ENCODE measurements around the gene POLR1C.
"Not testable (repeated sequence)": the region's sequence is repeated elsewhere in the genome, so short reads cannot be mapped to it uniquely, and the experiment has no call there.

POLR1C gene

GRCh38 chr6:43493833-43494232 lies 23.1 kb upstream of the POLR1C start:
- no peak for DNase-seq

- DNase-seq = no peak
Observed at GRCh38 chr6:43494321-43494720, 22.6 kb upstream of the POLR1C start.

DNA sequence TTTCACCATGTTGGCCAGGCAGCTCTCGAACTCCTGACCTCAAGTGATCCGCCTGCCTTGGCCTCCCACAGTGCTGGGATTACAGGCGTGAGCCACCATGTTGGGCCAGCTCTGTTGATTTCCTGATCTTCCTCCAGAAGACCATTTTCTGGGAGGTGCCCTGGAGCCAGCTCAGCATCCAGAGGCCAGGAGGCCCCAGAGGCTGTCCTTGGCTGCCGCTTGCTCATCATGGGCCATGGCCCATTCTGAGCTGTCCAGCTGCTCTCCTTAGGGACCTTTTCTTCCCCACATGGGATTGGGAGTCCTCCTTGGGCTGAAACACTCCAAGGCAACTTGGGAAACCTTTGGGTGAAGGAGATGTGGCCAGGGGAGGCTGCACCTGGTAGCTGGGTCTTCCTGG lies 22.1 kb upstream of the POLR1C start:
- no peak for DNase-seq

DNA sequence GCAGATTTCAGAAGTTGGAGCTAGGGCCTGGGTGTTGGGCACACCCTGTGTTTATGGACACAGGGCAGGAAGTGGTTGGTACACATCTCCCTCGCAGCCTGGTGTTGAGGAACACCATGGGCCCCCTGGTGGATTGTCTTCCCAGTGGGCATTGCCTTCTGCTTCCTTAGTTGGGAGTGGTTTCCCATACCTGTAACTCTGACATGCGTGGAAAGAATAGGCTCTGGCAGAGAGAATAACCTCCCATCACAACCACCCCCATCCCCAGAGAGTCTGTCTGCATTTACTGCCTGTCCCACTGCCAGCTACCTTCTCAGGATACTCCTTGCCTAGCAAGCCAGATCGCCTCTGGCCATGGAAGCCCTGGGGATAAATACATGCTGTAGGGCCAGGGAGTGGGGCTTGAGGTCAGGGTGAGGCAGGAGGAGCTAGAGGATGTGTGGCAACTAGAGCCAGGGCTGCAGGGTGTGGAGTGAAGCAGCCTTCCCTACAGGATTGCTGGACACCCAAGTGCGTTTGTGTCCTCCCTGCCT lies 21.4 kb upstream of the POLR1C start:
- no peak for DNase-seq

DNA sequence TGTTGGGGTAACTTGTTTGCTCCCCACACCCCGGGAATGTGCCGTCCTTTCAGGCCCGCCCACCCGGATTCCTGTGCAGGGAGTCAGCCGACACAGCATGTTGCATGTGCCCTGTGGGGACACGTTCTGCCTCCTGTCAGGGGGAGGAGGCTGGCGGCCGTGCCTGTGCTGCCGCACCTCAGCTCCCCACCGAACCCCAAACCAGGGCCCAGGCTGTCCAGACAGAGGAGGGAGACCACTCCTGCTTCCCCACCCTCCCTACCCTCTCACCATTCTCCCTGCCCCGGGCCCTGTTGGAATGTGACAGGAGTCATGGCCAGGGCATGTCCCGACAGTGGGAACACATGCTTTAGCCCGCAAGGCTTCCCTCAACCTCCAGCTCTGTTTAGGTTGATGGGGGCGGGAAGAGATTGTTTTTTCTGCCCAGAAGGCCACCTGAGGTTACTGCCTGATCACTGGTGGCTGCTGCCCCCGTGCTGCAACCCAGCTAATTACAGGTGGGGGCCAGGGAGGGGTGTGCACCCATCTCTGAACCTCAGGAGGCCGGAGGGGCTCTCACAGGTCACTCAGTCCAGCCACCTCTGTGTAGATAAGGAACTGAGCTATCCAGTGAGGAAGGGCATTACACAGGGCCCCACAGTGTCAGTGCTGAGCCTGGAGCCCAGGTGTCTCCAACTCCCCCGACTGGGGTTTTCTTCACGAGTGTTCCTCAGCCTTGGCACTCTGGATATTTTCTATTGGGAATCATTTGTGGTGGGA lies 20.3 kb upstream of the POLR1C start:
- no peak for DNase-seq

DNA sequence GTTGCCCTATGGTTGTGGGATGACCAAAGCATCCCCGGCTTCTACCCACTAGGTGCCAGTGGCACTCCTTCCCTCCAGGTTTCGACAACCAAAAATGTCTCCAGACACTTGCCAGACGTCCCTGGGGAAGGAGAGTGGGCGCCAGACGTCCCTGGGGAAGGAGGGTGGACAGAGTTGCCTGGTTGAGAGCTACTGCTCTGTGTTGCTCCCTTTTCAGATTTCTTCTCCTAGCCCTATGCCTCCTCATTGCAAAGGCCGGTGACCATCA lies 19.8 kb upstream of the POLR1C start:
- no peak for DNase-seq

DNA sequence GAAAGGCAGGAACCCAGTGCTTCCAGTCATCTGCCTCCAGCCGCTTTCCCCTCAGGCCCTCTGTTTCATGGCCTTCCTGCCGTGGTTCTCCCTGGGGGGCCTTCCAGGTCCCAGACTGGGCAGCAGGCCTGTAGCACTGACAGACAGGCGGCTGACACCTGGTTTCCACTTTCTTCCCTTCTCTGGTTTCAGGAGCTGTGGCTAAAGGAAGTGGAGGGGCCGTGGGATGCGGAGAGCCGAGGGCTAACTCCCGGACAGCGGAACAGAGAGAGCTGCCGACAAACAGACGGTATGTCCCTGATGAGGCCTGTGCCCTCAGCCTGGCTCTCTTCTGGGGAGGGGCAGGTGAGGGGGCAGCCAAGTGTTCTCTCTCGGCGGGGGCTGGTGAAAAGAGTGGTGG lies 19.2 kb upstream of the POLR1C start:
- DNase-seq = no peak

DNA sequence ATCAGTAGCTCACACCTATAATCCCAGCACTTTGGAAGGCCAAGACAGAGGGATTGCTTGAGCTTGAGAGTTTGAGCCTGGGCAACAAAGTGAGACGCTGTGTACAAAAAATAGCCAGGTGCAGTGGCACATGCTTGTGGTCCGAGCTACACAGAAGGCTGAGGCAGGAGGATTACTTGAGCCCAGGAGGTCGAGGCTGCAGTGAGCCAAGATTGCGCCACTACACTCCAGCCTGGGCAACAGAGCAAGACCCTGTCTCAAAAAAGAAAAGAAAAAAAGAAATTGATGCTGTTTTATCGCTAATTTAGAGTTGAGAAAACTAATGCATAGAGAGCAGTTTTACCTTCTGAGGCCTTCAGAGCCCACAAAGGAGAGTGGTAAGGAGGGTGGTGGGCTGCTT lies 18.6 kb upstream of the POLR1C start:
- not testable (repeated sequence) for DNase-seq

DNA sequence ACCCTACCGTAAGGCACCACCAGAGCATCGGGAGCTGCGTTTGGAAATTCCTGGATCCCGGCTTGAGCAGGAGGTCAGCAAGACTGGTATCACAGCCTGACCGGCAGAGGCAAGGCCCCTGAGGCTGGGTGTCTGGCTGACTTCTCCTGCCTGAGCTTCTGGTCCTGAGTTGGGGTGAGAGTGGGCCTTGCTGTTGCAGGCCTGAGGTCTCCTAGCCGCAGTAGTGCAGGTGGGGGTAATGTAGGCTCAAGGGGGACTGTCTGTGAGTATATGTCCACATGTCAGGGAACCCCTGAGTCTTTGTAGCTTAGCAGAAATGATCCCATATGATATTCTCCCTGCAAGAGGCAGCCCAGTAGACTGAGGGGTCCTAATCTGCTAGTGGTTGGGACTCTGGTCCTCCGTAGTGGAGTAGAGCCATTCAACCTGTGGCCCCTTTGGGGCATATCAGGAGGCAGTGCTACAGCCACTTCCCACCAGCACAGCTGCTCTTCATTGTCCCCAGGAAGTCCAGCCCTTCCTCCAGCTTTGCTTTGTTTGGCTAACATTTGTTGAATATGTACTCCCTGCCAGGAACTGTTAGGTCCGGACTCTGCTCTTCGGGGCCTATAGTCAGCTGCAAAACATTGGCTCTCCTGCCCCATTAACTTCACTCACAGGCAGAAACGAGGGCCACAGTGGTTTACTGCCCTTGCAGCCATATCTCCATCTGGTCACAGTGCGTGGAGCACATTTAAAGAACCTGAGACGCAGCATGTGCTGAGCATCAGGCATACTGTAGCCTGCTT lies 17.7 kb upstream of the POLR1C start:
- DNase-seq = no peak

- DNase-seq = no peak
Observed at GRCh38 chr6:43500921-43501320, 16.0 kb upstream of the POLR1C start.

- no peak for DNase-seq
Observed at GRCh38 chr6:43502666-43503065, 14.2 kb upstream of the POLR1C start.

GRCh38 chr6:43503443-43503842 lies 13.4 kb upstream of the POLR1C start:
- no peak for DNase-seq

DNA sequence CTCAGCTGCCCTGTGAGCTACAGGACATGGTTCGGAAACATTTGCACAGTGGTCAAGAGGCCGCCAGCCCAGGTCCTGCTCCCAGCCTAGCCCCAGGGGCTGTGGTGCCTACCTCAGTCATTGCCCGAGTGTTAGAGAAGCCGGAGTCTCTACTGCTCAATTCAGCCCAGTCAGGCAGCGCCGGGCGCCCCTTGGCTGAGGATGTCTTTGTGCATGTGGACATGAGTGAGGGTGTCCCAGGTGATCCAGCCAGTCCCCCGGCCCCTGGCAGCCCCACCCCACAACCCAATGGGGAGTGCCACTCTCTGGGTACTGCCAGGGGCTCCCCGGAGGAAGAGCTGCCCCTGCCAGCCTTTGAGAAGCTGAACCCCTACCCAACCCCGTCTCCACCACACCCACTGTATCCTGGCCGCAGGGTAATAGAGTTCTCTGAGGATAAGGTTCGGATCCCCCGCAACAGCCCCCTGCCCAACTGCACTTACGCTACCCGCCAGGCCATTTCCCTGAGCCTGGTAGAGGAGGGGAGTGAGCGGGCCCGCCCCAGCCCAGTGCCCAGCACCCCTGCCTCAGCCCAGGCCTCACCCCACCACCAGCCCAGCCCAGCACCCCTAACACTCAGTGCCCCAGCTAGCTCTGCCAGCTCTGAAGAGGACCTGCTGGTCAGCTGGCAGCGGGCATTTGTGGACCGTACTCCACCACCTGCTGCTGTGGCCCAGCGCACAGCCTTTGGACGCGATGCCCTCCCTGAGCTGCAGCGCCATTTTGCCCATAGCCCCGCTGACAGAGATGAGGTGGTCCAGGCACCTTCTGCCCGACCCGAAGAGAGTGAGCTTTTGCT lies 11.9 kb upstream of the POLR1C start:
- DNase-seq = no peak

- no peak for DNase-seq
Observed at GRCh38 chr6:43505718-43506117, 11.2 kb upstream of the POLR1C start.

DNA sequence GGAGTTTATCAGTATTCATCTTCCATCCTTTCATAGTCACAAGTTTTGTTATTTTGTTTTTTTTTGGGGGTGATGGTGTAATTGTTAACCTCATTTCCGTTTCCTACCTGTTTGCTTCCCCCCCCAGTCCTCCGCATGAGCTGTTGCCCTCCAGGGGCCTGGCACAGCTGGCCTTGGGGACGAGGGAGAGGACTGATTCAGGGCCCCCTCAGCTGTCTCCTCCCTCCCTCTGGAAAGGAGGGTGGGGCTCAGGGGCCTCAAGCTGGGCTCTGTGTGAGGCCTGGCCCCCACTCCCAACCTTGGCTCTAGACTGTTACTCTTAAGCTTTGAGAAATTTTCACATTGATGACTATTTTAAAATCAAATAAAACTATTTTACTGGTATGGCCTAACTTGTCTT lies 10.7 kb upstream of the POLR1C start:
- DNase-seq = no peak

GRCh38 chr6:43506667-43507471 lies 10.0 kb upstream of the POLR1C start:
- no peak for DNase-seq

GRCh38 chr6:43508481-43509141 lies 8.3 kb upstream of the POLR1C start:
- DNase-seq = no peak

GRCh38 chr6:43509142-43509983 lies 7.5 kb upstream of the POLR1C start:
- DNase-seq = no peak

GRCh38 chr6:43509984-43510826 lies 6.7 kb upstream of the POLR1C start, which contains the start of gene LRRC73:
LRRC73 (minus strand) TSS chr6:43510346; CDS start chr6:43509785, 561 bp downstream.
- peak; percentile 70 for DNase-seq

- no peak for DNase-seq
Observed at GRCh38 chr6:43510827-43511163, 6.1 kb upstream of the POLR1C start.

Measured in activated gamma-delta T cell (primary cell).